Medulla oblongata (tissue), 1 donor: ENCODE measurements around the gene NCAM1.
A peak's percentile ranks its signal among the peaks of the same experiment; 100 is the strongest.

Experiments
- DNase-seq: peaks from one replicate; pipeline ENCODE4 v3.0.0-alpha.2; 2015; ENCODE audit errors: extremely low spot score

The NCAM1 gene

DNA sequence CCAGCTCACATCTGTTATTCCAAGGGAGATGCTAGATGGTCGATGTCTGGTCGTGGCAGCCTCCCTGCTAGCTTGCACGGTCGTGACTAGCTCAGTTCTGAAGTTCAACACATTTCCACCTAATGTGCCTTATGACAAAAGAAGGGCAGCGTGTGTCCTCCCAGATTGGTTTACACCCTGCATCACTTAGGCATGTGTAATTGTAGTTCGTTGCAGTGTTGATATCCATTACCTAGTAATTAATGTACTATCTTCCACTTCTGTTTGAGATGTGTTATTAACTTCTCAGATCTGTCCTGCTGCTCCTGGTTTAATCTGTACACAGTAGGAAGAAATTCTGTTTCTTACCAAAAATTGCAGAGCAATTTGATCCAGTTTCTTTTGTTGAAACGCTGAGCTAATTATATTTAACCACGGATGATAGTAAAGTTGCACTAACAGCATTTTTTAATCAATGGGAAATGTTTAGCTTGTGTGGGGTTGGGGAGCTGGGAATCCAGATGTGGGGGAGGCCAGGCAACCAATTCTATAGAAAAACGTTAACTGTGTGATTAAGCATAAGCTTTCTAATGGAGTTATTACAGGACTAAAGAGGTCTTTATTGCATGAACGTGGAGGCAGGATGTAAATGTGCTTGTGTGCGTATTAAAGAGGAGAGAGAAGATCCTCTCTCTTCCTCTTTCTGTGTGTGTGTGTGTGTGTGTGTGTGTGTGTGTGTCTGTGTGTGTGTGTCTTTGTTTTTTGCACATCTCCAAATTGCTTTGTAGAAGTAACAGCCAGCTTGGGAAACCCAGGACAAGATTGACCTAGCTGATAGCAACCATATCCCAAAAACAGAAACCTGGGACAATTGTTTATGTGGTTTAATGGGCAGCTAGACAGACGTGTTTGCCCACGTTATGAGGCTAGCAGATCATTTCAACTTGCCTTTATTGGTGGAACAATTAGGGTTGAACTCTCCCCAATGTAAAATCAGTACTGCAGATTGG is 207.4 kb downstream of the NCAM1 start:
- no peak for DNase-seq

DNA sequence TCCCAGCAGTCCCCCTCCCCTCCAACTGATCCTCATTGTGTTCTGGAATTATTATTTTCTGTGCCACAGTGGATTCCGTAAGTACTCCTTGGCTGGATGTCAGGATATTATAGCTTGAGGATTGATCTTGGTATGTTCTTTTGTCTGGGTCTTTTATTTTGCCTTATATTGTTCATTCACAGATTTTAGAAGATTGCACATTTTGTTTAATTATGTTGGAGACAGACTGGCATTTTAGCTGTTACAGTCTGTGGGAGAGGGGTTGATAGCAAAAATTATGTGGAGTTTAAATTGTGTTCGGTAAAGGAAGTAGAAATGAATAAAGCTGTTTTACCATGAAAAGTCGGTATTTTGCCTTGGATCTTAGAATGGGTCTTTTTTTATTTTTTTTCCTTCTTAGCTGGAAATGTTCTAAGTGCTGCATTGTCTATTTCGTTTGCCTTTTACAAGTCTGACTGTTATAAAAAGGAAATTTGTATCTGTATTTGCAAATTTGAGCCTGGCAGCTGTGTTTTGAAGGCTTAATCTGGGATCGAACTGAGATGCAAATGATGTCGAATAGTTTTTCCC is 211.2 kb downstream of the NCAM1 start:
- DNase-seq: no peak

DNA sequence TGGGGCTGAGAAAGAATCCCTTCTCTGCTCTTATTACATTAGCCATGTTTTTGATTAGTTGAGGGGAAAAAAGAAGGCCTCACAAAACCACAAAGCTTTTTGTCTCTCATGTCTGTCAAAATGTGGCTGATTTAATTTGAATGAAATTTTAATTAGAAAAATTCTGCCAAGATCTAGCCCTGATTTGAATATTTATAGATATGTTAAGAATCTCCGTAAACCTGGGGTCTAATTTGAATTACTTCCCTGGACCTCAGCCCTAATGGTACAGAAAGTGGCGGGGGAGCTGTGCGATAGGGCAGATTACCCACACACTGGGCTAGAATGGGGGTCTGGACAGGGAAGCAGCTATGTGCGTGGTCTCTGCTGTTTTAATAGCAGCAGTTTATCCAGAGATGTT is 211.9 kb downstream of the NCAM1 start:
- no peak for DNase-seq

DNA sequence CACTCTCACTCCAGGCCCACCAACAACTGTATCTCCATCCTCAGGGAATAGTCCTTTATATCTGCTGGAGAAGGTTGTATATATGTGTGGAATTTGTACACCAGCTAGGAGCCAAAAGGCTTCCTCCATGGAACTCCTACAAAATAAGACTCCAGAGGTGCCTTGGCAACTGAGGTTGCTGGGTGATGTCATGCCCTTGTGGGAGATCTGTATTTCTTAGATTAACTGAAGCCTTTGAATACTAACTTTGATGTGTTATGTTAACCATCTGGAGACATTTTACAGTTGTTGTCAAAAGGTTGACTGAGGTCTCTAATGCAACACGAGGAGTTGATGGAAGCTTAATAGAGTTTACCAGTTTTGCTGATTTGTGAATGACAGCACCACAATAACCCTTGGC is 213.7 kb downstream of the NCAM1 start:
- no peak for DNase-seq

DNA sequence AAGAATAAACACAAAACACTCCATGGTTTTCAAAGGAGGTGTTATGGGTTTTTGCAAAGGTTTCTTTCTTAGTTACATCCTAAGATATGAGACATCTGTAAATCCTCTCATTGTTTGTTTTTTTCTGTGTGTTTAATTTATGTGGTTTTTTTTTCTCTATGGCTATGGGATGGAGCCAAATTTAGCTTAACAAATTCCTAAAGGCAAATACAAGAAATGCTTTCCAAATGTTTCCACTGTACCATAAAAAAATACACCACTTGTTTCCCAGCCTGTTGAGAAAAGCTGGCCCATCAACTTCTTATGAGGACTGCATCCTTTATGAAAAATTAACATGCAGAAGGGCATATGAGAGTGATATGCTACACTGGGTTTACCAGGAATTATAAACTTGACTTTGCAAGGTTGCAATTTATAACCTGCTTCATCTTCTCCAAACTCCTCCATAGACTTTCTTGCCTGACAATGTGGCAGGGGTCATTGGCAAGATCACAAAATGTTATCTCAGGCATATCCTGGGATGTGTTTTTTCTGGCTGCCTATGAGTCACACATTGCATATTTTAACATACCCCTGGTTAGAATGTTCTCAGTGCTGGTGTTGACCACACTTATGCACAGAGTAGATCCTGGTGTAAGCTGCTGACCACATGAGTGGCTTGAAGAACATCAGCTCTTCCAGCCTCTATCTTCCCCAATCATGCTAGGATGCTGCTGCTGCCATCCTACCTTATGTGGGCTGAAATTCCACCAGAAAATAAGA is 215.6 kb downstream of the NCAM1 start:
- DNase-seq: no peak

DNA sequence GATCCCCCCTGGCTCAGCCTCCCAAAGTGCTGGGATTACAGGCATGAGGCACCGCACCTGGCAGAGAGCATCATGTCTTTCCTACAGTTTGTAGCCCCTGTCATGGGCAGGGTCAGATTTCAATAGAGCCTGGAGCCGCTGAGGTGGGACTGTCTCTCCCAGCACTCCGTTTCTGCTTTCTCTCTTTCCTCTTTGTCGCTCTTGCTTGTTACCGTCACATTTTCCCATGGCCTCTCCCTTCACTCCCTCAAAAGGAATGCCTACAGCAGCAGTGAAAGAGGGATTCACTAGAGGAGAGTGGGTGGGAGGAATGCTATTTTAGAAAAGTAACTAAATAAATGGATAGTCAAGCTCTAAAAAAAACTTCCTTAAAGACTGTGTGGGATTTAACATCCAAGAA is 216.5 kb downstream of the NCAM1 start:
- DNase-seq: no peak

DNA sequence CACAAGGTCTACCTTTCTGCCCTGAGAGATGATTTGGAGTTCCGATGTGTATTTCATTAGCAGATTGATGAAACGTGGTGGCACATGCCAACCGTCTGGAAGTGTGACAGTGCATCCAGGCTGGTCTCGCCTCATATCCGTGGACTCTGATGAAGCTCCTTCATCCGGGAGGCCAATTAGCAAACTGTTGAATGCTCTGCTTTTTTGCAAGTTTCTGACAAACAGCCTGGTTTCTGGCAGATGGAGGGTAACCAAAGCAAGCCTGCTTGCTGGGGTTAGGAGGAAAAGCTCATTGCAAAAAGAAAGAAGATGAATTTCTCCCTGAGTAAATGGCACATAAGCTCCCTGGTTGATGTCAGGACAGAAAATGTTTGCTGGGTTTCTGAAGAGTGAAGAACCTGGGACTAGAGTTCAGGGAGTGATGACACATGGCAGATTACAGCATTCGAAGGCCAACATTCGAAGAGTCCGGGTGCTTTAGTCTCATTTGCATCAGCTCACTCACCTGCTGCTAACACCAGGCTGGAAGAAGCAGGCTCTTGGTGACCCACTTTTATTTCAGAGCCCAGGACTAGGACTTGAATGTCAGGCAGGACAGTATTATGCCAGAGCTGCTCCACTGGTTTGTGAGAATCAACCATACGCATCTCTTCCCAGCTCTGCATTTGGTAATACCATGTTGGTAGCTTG is 217.3 kb downstream of the NCAM1 start:
- DNase-seq: no peak

DNA sequence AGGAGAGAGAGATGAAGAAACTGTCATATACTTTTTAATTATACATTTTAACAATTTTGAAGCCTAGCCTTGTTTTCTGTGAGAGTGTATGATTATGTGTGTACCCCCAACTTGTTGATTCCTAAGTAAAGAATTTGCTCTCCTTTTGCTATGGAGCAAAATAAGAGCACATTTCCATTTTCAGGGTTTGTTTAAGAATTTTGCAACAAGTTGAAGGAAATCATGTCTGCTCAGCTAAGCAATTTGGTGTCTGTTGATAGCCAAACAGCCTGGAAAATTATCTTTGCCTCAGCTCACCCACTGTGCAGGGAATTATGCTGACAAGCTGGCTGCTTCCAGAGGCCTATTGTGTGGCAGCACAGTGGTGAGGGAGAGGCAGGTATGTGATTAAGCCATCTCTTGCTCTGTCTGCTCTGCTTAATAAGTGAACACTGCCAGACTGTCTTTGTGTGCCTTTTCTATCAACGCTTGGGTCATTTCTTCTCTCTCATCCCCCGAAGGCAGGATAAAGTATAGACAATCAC is 218.0 kb downstream of the NCAM1 start:
- DNase-seq: no peak

DNA sequence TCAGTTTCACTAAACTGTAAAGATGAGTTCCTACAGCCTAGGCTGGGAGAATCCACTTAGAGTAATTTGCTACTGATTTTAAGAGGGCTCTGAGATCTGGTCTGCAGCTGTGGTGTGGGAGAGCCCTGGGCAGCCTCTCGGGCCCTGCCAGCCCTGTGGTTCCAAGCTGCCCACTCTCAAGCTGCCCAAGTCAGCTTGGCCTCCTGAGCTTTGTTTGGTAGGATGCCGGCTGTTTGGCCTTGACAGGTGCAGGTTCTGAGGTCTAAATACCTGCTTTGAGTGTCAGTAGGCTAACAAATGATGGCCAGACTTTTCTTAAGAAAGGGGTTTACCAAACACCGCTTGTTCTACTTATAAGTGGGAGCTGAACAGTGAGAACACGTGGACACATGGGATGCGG is 219.9 kb downstream of the NCAM1 start:
- DNase-seq: no peak

DNA sequence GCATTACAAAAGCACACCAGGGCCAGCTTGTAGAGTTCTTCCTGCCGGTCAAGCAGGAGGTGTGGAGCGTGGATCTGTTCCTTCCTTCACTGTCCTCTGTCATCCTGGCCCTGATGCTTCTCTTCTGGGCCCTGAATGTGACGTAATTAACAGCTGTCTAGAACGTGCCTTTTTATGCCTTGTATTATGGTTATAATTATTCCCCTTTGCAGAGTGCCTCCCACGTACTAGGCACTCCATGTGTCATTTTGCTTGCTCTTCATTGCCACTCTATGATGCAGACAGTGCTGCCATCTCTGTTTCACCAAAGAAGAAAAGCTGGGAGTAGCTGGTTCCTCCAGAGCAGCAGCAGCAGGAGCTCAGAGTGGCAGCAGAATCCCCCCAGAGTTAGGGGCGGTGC is 221.1 kb downstream of the NCAM1 start:
- no peak for DNase-seq

DNA sequence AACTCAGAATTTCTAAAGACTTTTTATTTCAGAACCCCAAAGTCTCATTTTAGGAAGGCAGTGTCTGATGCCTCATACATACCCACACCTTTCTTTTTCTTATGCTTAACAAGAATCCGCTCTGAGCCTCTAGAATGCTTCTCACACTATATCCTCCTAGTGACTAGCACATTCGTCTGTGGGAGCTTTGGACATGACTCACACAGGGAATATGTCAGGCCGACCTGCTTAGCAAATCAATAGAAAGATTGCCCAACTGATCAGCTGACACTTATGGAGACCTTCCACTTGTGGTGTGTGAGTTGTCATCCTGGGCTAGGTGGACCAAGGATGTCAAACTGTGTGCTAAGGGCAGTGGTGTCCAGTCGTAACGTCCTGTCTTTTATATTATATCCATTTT is 223.3 kb downstream of the NCAM1 start:
- no peak for DNase-seq

DNA sequence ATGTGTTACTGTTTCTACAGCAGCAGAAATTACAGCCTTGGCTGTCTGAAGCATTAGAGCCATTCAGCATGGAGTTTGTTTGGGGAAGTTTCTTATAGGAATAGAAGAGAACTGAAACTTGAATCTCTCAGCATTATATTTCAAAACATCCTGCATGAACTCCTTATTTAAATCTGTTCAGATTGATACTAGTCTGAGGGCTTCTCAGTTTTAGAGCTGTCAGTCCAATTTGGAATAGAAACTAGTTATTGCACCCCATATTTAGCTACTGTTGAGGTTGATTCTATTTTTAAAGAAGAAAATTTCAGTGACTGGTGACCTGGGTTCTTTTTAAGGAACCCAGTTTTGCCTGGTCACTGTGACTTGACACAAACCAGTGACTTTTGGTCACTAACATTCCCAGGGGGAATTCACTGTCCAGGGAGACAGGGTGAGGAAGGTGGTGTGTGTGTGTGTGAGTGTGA is 227.2 kb downstream of the NCAM1 start:
- DNase-seq: peak; percentile 65

DNA sequence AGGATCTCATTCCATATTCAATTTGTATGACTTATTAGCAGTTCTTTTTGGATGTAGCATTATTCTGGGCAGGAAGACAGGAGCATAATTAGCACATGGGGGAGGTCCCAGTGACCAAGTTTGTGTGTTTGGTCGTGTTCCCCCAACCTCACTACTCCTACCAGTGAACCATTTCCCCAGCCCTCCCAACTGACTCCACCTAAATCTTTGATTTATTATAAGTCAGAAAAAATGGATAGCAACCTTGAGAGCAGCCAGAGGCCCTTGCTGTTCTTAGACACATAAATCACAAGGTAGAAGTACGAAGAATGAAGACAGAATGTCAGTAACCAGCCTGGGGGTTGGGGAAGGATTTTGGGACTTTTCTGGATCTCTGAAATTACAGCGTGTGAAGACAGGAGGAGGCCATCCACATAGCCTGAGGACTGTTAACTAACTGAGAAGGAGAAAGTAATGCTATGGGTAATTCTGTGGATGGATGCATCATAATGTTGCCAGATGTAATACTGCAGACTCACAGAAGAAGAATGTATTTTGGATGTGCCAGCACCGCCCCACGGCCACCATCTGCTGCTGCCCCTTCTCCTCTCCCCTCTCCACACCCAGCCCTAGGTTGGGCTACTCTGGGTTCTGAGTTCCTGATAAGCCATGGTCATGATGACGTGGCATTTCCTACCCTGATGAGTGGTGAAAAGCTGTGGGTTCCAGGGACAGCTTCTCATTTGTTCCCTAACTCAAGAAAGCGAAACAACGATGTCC is 228.9 kb downstream of the NCAM1 start:
- no peak for DNase-seq

DNA sequence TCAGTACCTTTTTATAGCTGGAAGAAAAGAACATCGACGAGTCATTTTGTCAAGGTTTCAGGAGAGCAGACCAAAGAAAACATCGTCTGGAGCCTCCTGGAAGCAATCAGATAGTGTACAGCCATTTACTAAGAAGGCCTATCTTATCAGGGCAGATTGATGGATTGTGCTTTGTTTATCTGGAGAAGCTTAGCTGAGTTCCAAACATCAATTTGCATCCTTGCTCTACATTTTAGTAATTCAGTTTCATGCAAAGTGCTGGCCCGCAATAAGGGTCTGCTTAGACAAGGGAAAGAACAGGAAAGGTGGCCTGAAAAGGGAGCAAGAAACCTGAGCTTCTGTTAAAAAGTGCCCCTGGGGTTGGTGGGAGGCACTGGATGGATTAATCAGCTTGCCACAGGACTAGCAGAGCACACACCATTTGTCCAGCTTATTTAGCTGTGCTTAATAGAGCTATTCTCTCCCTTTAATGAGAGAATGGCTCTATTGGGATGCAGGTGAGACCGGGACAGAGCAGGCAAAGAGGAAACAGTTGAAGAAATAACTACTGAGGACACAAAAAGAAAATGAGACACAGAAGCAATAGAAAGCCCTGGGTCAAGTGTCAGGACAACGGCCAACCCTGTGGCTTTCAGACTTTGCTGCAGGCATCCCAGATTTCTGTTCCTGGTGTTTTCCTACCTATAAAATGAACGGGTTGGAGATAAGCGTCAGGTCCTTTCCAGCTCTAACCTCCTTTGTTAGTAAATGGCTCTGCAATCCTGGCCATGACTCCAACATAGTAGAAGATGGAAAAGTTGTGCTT is 231.1 kb downstream of the NCAM1 start:
- no peak for DNase-seq

DNA sequence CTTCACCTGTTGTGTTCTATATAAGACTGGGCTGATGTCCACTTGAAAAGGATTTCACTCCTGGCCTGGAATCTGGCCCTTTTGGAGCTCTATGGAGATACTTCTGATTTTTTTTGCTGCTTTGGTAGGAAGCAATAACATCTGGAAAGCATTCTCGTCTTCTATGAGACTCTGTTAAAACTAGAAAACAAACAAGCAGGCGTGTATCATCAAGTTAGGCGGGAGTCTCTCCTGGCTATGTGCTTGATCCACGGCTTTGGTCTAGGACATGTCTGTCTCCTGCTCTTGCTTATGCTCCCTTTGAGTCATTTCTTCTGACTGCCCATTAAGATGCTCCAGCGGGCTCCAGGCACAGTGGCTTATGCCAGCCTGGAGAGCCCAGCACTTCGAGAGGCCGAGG is 231.8 kb downstream of the NCAM1 start:
- DNase-seq: no peak

DNA sequence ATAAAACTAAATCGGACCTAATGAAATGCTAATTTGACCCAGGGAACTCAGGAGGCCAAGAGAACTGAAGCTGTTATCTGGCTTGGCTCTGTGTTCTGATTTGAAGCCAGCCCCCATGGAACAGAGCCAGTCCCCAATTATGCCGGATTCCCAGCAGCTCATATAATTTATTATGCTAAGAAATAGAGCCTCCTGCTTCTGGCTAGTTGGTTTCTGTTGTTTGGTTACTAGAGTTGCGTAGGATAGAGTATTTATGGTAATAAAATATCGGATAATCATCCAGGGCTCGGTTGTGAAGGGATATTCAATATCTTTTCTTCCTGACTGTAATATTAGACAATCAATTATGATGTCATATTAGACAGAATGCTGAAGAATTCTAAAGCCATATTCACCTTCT is 232.7 kb downstream of the NCAM1 start:
- DNase-seq: no peak

DNA sequence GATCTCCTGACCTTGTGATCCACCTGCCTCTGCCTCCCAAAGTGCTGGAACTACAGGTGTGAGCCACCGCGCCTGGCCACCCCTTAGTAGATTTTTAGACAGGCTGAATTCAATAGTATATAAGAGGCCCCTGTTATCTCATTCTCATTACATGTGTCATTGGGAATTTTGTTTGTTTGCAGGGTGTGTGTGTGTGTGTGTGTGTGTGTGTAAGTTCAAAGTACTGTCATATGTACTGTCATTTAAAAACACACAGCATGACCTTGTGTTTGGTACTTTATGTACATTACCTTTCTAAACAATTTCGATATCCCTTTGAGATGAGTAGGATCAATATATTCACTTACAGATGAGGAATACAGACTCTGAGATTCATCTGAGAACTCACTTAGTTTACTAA is 234.5 kb downstream of the NCAM1 start:
- no peak for DNase-seq

DNA sequence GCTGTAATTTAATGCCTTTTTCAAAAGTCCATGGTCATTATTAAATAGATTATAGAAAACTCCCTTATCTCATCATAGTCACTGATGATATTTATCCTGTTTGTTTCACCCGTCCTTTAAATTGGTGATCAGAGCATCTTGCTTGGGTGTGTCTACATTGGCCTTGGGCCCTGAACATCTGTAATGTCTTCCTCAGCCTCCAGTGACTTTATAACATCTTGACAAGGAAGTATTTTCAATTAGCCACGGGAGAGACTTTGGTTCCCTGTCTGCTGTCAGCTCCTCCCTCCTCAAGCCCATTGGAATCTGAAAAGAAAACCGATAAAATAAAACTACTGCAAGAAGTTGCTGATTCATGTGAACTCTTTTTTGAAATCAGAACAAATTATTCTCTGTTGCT is 236.2 kb downstream of the NCAM1 start:
- no peak for DNase-seq

DNA sequence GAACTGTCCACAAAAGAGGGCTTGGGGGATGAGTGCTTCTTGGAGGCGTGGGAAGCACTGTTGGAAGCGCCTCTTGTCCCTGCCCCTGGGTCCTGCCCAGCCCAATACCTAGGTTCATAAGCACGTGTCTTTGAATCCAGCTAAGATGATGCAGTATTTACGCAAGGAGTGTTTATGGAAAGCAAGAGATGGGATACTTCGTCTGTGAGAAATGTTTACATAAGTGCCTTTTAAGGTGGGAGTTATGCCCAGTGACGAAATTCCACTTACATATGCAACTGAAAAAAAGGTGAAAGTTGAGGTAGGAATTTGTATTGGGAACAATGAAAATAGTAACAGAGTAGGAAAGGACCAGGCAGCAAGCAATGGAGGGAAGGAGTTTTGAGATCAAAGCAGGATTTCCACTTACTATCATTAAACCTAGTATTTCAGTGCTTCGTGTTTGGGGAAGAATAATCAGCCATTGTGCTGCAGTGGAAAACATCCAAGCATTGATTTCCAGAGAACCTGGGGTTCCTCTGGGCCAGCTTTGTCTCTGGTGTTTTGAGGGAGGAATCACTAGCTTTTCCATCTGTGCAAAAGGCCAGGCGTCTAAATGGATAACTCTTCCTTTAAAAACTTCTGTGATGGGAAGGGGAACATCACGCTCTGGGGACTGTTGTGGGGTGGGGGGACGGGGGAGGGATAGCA is 237.9 kb downstream of the NCAM1 start:
- peak; percentile 85 for DNase-seq
